Measurements from ENCODE around the gene OR1I1.
"Not testable (repeated sequence)": the region's sequence is repeated elsewhere in the genome, so short reads cannot be mapped to it uniquely, and the experiment has no call there.

Gene OR1I1, protein sequence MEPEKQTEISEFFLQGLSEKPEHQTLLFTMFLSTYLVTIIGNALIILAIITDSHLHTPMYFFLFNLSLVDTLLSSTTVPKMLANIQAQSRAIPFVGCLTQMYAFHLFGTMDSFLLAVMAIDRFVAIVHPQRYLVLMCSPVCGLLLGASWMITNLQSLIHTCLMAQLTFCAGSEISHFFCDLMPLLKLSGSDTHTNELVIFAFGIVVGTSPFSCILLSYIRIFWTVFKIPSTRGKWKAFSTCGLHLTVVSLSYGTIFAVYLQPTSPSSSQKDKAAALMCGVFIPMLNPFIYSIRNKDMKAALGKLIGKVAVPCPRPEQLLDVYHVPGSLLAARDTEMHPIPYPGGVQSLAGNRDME

DNA sequence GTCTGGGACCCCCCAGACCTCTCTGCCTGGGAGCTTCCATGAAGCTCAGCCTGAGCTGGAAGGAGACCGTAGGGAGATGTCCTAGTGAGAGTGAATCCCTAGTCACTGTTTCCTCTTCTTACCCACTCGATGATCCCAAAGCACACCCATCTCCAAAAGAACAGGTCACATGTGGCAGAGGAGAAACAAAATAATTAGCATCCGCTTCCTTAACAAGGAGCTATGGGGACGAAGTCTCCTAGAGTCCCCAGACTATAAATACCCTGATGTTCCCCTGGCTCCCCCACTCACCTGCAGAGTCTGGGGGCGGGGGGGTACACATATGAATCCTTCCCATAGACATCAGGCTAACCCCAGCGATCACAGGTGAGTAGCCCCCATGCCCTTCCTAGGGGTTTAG, at the start of gene OR1I1:
Gene OR1I1 (plus strand): TSS at position 301 of the 400 bp plus-strand sequence. CDS start 4,855 bp downstream, outside the sequence.
- no peaks in the 10 kb centered on the region for H3K36me3 Mint-ChIP-seq (ENCODE audit: low read depth)
- no peaks in the 10 kb centered on the region for H3K9me3 Mint-ChIP-seq
- no peaks in the 10 kb centered on the region for H3K4me1 Mint-ChIP-seq (ENCODE audit: low read depth)
- peaks cover 25% of the 10 kb centered on the region for H3K27me3 Mint-ChIP-seq
- no peak within 1 kb of the TSS for H3K27ac Mint-ChIP-seq
- H3K4me3 Mint-ChIP-seq: no peak within 1 kb of the TSS

DNA sequence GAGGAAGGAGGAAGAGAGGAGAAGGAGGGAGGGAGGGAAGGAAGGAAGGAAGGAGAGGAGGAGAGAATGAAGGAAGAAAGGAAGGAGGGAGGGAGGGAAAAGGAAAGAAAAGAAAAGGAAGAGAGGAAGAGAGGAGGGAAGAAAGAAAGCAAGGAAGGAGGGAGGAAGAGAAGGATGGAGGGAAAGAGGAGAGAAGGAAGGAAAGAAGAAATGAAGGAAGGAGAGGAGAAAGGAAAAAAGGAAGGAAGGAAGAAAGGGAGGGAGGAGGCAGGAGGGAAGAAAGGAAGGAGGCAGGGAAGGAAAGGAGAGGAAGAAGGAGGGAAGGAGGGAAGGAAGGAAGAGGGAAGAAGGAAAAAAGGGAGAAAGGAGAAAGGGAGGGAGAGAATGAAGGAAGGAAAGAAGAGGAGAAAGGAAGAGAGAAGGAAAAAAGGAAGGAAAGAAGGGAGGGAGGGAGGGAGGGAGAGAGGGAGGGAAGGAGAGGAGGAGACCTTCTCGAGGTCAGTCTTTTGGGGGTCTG, 46.2 kb upstream of the OR1I1 start:
- Mint-ChIP-seq H3K27ac (no peak overlapping the region), H3K4me3 (no peak overlapping the region), H3K36me3 (ENCODE audit: low read depth) (no peaks in the 10 kb centered on the region), H3K9me3 (no peaks in the 10 kb centered on the region), H3K4me1 (ENCODE audit: low read depth) (no peaks in the 10 kb centered on the region), H3K27me3 (peaks cover 23% of the 10 kb centered on the region)

DNA sequence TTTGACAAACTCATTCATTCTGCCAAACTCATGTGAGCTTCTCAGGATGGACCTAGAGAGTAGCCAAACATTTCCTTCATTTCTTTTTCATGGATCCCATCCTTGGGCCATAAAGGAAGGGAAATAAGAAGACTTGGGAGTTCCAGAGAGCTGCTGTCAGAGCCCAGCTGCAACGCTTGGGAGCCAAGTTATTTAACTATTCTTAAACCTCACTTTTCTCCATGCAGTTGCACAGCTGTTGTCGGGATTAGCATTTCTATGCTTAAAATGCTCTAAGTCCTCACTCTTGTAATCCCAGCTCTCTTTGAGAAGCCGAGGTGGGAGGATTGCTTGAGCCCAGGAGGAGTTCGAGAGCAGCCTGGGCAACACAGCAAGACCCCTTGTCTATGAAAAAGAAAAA, 44.4 kb upstream of the OR1I1 start:
- Mint-ChIP-seq H3K4me1 (ENCODE audit: low read depth) (no peaks in the 10 kb centered on the region), H3K27ac (no peak overlapping the region), H3K4me3 (no peak overlapping the region), H3K9me3 (no peaks in the 10 kb centered on the region), H3K36me3 (ENCODE audit: low read depth) (no peaks in the 10 kb centered on the region), H3K27me3 (peaks cover 23% of the 10 kb centered on the region)

DNA sequence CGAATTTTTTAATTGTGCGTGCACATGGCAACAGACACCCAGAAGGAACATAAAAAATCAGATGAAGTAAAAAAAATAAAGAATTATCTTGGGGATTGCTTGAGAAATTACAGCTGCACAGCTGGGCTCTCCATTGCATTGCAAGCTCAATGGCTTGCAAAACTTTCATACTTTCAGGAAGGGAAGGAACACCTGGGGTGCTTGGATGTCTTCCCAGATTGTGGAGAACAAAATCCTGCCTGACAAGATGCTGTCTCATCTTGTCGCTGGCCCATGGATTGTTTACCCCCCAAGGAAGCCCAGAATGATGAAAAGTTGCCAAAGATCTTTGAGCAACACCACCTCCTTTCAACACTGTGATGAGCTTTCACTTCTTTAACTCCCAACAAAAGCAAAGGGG, 43.7 kb upstream of the OR1I1 start:
- Mint-ChIP-seq H3K27ac (no peak overlapping the region), H3K9me3 (no peaks in the 10 kb centered on the region), H3K36me3 (ENCODE audit: low read depth) (no peaks in the 10 kb centered on the region), H3K4me1 (ENCODE audit: low read depth) (no peaks in the 10 kb centered on the region), H3K27me3 (peaks cover 23% of the 10 kb centered on the region), H3K4me3 (no peak overlapping the region)

DNA sequence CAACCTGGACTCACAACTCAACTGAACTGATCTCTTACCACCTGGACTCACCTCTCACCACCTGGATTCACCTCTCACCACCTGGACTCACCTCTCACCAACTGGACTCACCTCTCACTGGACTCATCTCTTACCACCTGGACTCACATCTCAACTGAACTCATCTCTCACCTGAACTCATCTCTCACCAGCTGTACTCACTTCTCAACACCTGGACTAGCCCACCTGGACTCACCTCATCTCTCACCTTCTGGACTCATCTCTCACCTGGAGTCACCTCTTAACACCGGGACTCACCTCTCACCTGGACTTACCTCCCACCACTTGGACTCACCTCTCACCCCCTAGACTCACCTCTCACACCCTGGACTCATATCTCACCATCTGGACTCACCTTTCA, 40.0 kb upstream of the OR1I1 start:
- no peaks in the 10 kb centered on the region for H3K9me3 Mint-ChIP-seq
- no peaks in the 10 kb centered on the region for H3K36me3 Mint-ChIP-seq (ENCODE audit: low read depth)
- no peak overlapping the region for H3K4me3 Mint-ChIP-seq
- H3K27ac Mint-ChIP-seq: no peak overlapping the region
- no peaks in the 10 kb centered on the region for H3K4me1 Mint-ChIP-seq (ENCODE audit: low read depth)
- H3K27me3 Mint-ChIP-seq: peaks cover 21% of the 10 kb centered on the region

DNA sequence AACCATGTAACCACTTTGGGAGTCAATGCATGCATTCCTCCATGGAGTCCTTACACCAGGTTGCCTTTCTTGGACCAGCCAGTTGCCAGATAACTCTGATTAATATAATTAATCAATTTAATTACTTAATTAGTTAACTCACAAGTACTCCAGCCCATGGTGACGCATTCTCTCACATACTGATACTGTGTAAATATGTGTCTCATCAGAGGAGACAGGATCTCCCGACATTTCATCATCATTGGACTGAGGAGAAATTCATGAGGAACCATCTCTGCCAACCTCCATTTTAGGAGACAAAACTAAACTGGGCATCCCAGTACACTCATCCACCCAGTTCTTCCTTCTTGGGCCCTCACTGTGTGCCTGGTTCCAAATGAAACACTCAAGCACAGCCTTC, 39.2 kb upstream of the OR1I1 start:
- Mint-ChIP-seq H3K27me3 (peaks cover 25% of the 10 kb centered on the region), H3K4me1 (ENCODE audit: low read depth) (no peaks in the 10 kb centered on the region), H3K27ac (no peak overlapping the region), H3K4me3 (no peak overlapping the region), H3K36me3 (ENCODE audit: low read depth) (no peaks in the 10 kb centered on the region), H3K9me3 (no peaks in the 10 kb centered on the region)

DNA sequence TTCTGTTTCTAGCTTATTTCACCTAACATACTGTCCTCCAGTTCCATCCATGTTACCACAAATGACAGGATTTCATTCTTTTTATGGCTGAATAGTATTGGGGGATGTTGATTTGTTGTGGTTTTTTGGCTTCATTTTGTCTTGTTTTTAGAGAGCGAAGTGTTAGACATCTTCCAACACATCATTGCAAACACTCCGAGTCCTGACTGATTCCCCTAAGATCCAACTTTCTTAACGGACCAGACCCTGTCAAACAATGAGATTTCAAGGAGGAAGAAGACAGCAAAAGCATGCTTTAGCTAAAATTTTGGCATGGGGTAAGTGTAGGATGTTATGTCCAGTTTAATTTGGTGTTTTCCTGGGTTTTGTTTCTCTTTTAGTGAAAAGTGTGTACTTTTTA, 36.5 kb upstream of the OR1I1 start:
- Mint-ChIP-seq H3K4me3 (no peak overlapping the region), H3K36me3 (ENCODE audit: low read depth) (no peaks in the 10 kb centered on the region), H3K9me3 (no peaks in the 10 kb centered on the region), H3K27ac (no peak overlapping the region), H3K27me3 (peaks cover 30% of the 10 kb centered on the region), H3K4me1 (ENCODE audit: low read depth) (no peaks in the 10 kb centered on the region)

DNA sequence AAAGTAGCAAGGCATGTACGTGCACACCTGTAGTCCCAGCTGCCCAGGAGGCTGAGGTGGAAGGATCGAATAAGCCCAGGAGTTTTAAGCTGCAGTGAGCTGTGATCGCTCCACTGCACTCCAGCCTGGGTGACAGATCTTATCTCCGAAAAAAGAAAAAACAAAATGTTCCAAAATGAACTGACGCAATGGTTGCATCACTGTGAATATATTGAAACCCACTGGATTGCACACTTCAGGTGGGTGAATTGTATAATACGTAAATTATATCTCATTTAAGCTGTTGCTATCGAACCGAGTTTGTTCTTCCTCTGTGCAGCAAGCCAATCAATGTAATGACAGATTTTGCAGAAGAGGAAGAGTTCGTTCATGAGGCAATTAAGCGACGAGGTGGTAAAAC, 34.3 kb upstream of the OR1I1 start:
- H3K4me3 Mint-ChIP-seq: no peak overlapping the region
- no peaks in the 10 kb centered on the region for H3K4me1 Mint-ChIP-seq (ENCODE audit: low read depth)
- no peaks in the 10 kb centered on the region for H3K36me3 Mint-ChIP-seq (ENCODE audit: low read depth)
- peaks cover 49% of the 10 kb centered on the region for H3K27me3 Mint-ChIP-seq
- no peaks in the 10 kb centered on the region for H3K9me3 Mint-ChIP-seq
- H3K27ac Mint-ChIP-seq: no peak overlapping the region

DNA sequence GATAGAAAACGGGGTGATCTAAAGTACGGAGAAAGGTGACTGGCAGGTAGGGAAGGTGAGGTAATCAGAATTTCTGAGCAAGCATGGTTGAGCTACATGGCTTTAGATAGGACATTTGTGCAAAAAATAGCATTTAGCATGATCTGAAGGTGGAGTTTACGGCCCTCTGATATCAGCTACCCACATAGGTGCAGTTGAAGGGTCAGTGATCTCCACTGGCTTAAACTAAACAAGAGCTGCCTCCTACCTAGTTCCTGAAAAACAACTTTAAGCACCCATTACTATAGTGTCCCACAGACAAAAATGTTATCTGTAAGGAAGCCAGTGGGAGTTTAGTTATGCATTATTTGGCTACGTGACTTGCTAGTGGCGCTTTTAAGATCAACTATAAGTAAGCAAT, 33.9 kb upstream of the OR1I1 start:
- Mint-ChIP-seq H3K4me3 (no peak overlapping the region), H3K4me1 (ENCODE audit: low read depth) (no peaks in the 10 kb centered on the region), H3K27ac (no peak overlapping the region), H3K36me3 (ENCODE audit: low read depth) (no peaks in the 10 kb centered on the region), H3K27me3 (peaks cover 49% of the 10 kb centered on the region), H3K9me3 (no peaks in the 10 kb centered on the region)

DNA sequence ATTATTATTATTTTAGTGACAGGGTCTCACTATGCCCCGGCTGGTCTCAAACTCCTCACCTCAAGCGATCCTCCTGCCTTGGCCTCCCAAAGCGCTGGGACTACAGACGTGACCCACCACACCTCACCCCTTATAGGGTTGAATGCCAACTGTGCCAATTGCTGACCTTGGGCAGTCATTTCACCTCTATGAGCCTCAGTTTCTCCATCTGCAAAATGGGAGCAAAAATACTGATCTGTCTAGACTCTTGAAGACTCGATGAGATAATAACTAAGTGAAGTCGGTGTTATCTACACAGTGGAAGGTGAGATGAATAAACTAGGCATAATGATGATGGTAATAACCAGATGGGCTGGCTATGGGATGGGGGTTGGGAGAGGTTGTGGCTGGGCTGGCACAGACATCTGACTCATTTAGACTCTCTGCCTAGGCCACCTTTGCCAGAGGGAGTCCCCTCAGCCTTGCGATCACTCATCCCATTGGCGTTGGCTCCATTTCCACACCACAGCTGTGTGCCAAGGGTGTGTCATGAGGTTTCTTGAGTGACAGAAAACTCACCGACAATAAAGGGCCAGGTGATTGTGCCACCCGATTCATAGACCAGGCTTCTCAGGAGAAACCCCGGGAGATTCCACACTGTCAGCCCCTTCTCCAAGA, 33.0 kb upstream of the OR1I1 start, which contains the start of gene CASP14:
Gene CASP14 (plus strand): TSS at position 596 of the 657 bp plus-strand sequence. CDS start 2,772 bp downstream, outside the sequence.
- Mint-ChIP-seq H3K27me3 (peaks cover 46% of the 10 kb centered on the region), H3K4me1 (ENCODE audit: low read depth) (no peaks in the 10 kb centered on the region), H3K36me3 (ENCODE audit: low read depth) (no peaks in the 10 kb centered on the region), H3K27ac (no peak within 1 kb of the TSS), H3K4me3 (no peak within 1 kb of the TSS), H3K9me3 (no peaks in the 10 kb centered on the region)

DNA sequence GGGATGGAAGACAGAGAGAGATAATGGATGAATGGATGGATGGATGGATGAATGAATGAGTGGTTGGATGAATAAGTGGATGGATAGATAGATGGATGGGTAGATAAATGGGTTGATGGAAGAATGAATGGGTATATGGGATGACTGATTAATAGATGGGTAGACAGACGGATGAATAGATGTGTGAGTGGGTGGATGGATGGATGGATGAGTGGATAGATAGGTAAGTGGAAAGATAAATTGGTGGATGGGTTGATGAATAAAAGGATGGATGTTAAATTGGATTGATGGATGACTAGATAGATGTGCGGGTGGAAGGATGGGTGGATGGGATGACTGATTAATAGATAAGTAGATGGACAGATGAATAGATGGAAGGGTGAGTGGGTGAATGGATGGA, 31.4 kb upstream of the OR1I1 start:
- Mint-ChIP-seq H3K4me3 (no peak overlapping the region), H3K4me1 (ENCODE audit: low read depth) (no peaks in the 10 kb centered on the region), H3K36me3 (ENCODE audit: low read depth) (no peaks in the 10 kb centered on the region), H3K9me3 (no peaks in the 10 kb centered on the region), H3K27me3 (peaks cover 42% of the 10 kb centered on the region), H3K27ac (no peak overlapping the region)

DNA sequence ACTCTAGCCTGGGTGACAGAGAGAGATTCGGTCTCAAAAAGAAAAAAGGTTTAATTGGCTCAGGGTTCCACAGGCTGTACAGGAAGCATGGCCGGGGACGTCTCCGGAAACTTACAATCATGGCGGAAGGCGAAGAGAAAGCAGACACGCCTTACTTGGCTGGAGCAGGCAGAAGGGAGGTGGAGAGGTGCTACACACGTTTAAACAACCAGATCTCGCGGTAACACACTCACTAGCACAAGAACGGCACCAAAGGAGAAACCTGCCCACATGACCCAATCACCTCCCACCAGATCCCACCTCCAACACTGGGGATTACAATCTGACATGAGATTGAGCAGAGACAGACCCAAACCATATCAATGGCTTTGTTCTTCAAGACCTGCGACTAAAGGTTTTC, 20.0 kb upstream of the OR1I1 start:
- Mint-ChIP-seq H3K9me3 (no peaks in the 10 kb centered on the region), H3K36me3 (ENCODE audit: low read depth) (no peaks in the 10 kb centered on the region), H3K27ac (no peak overlapping the region), H3K4me3 (no peak overlapping the region), H3K27me3 (peaks cover 39% of the 10 kb centered on the region), H3K4me1 (ENCODE audit: low read depth) (no peaks in the 10 kb centered on the region)

DNA sequence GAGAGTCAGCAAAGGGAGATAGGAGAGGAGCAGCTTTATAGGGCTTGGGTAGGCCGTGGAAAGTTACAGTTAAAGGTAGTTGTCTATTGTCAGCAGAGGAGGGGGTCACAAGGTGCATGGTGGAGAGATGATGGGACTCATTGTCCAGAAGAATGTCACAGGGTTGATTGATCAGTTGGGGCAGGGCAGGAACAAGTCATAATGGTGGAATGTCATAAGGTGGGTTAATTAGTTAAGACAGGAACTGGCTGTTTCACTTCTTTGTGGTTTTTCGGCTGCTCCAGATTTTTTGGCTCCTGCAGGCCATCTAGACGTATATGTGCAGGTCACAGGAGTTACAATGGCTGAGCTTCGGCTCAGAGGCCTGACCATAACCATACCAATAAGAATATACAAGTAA, 11.6 kb upstream of the OR1I1 start:
- not testable (repeated sequence) for H3K9me3 Mint-ChIP-seq; H3K4me1 Mint-ChIP-seq (ENCODE audit: low read depth); H3K27me3 Mint-ChIP-seq; H3K4me3 Mint-ChIP-seq; H3K36me3 Mint-ChIP-seq (ENCODE audit: low read depth); H3K27ac Mint-ChIP-seq

DNA sequence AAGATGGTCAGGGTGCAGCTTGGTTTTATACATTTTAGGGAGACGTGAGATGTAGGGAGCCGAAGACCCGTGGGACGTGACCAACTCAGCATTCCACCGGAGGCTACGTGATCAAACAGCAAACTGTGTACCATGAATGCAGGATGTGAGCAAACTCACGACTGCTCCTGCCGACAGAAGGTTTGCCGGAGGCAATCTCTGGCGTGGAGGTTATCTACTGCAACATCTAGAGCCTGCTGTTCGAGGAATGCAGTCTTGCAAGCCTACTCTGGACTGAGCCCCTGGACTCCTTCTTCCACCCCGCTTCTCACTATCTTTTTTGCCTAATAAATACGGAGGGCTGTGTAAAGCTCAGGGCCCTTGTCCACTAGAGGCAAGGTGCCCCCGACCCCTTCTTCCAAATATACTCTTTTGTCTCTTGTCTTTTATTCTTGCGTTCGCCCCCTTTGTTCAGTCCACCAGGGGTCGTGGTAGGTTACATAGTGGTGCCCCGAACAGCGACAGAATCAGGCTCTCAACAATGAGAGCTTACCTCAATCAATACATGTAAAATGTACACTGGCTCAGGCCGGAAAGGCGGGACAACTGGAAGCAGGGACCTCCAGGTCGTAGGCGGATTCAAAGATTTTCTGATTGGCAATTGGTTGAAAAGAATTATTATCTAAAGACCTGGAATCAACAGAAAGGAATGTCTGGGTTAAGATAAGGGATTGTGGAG, 8.9 kb upstream of the OR1I1 start:
- H3K27ac Mint-ChIP-seq: no peak overlapping the region
- no peaks in the 10 kb centered on the region for H3K4me1 Mint-ChIP-seq (ENCODE audit: low read depth)
- peaks cover 4% of the 10 kb centered on the region for H3K27me3 Mint-ChIP-seq
- H3K4me3 Mint-ChIP-seq: no peak overlapping the region
- no peaks in the 10 kb centered on the region for H3K9me3 Mint-ChIP-seq
- no peaks in the 10 kb centered on the region for H3K36me3 Mint-ChIP-seq (ENCODE audit: low read depth)

DNA sequence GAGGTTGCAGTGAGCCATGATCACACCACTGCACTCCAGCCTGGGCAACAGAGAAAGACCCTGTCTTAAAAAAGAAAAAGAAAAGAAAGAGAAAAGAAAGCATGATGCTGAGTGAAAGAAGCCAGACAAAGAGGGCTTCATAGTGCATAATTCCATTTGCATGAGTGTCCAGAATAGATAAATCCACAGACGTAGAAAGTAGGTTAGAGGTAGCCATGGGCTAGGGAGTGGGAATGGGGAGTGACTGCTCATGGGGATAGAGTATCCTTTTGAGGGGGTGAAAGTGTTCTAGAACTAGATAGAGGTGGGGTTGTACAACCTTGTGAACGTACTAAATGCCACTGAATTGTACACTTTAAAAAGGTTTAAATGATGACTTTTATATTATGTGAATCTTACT, 7.6 kb upstream of the OR1I1 start:
- H3K4me1 Mint-ChIP-seq (ENCODE audit: low read depth): no peaks in the 10 kb centered on the region
- H3K27ac Mint-ChIP-seq: no peak overlapping the region
- H3K4me3 Mint-ChIP-seq: no peak overlapping the region
- H3K36me3 Mint-ChIP-seq (ENCODE audit: low read depth): no peaks in the 10 kb centered on the region
- peaks cover 4% of the 10 kb centered on the region for H3K27me3 Mint-ChIP-seq
- no peaks in the 10 kb centered on the region for H3K9me3 Mint-ChIP-seq
